GM19351 (cell line): Measurements from ENCODE around the gene DNAJC17.

ENCODE experiments used
- ATAC-seq: cut with Tn5 transposase; IDR thresholded peaks from one replicate; pipeline ENCODE4 v1.9.1; 2021; ENCODE audit warnings: mild to moderate bottlenecking, moderate library complexity; ENCODE audit not compliant: unreplicated experiment

Gene DNAJC17

GRCh38 chr15:40767838-40768500 is 39.3 kb downstream of the DNAJC17 start:
- no peak for ATAC-seq

- no peak for ATAC-seq
Measured at GRCh38 chr15:40766906-40767837, 40.1 kb downstream of the DNAJC17 start.

- no peak for ATAC-seq
Measured at GRCh38 chr15:40766194-40766815, 41.0 kb downstream of the DNAJC17 start.

GRCh38 chr15:40764629-40765103 is 42.6 kb downstream of the DNAJC17 start:
- no peak for ATAC-seq

GRCh38 chr15:40763801-40764628 is 43.3 kb downstream of the DNAJC17 start, which contains the start of gene GCHFR:
Gene GCHFR, plus strand, starts transcription at chr15:40764068. Its CDS starts 113 bp downstream, at chr15:40764181.
- peak; percentile 59 for ATAC-seq

- ATAC-seq = no peak
Measured at GRCh38 chr15:40762919-40763800, 44.1 kb downstream of the DNAJC17 start.

GRCh38 chr15:40759961-40760360 is 47.3 kb downstream of the DNAJC17 start:
- no peak for ATAC-seq

- ATAC-seq = no peak
Measured at GRCh38 chr15:40756938-40757337, 50.3 kb downstream of the DNAJC17 start.

GRCh38 chr15:40755812-40756208 is 51.5 kb downstream of the DNAJC17 start:
- no peak for ATAC-seq

- ATAC-seq = peak; percentile 79
Measured at GRCh38 chr15:40754883-40755811, 52.1 kb downstream of the DNAJC17 start, which contains the start of gene RMDN3. Gene RMDN3, minus strand, starts transcription at chr15:40755254. Its CDS starts 471 bp downstream, at chr15:40754783.

- ATAC-seq = no peak
Measured at GRCh38 chr15:40754574-40754882, 52.7 kb downstream of the DNAJC17 start.

- ATAC-seq = no peak
Measured at GRCh38 chr15:40751745-40752144, 55.5 kb downstream of the DNAJC17 start.

GRCh38 chr15:40750885-40751284 is 56.4 kb downstream of the DNAJC17 start:
- ATAC-seq = no peak

- ATAC-seq = no peak
Measured at GRCh38 chr15:40749151-40749630, 58.1 kb downstream of the DNAJC17 start.

GRCh38 chr15:40747685-40748631 is 59.3 kb downstream of the DNAJC17 start:
- ATAC-seq = no peak

GRCh38 chr15:40746916-40747418 is 60.3 kb downstream of the DNAJC17 start:
- no peak for ATAC-seq

GRCh38 chr15:40744815-40745152 is 62.5 kb downstream of the DNAJC17 start:
- ATAC-seq = no peak
